ENCODE measurements around the gene UIMC1.

The UIMC1 gene

DNA sequence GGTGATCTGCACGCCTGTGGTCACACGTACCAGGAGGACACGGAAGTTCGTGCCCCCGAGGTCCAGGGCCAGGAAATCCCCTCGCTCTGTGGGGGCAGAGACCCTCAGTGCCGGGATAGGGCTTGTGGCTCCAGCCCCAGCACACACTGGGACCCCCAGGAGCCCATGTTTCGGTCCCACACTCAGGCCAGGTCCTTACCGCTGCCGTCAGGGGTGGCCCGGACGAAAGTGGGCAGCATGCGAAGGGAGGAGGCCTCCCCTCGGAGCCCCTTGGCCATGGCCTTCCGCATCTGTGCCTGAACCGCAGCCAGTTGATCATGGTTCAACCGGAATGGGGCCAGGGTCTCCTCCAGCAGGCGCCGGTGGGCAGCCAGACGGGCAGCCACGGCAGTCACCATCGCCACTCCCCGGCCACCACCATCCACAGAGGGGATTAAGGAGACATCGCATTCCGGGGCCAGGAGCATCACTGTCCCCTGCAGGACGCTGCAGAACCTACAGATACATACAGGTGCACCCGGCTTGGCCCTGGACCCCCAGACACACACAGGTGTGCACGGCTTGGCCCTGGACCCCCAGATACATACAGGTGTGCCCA is 119.2 kb downstream of the UIMC1 start:
- DNase-seq (ENCODE audit: low read depth in 2 of 3, low spot score in 1 of 3): no peak

DNA sequence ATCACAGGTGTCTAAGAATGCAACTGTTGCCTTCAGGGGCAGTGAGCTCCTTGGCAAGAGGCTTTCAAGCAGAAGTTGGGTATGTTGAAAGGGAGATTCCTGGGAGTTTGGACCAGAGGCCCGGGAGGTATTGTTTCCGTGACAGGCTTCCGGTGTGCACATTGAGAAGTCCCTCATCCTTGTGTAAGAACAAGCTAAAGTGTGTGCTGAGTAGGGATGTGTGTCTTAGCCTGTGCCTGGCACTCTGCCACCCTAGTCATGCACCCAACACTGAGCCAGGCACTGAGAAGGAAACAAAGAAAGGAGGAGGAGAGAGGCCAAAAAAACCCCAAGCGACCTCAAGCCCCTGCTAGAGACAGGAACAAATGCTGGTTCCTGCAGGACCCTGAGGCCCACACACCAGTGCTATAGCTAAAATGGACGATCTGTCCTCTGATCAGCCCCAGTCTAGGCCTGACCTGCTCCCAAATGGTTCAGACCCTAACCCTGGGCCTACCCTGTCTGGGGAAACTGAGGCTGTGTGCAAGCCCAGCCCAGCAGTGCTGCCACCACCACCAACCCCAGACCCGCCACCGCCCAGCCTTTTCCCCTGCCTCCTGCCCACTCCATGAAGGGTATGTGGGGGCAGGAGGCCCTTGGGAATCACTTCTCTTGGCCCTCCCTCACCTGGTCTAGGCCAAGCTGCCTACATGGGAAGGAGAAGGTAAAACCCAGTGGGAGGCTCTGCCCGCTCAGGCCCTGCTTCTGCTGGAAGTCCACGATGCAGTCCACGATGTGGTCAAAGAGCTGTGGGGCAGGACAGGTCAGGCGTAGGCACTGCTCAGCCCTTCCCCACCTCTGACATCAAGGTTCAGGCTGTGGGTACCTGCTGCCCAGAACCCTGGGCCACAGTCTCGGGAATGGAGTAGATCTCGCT is 120.0 kb downstream of the UIMC1 start:
- DNase-seq (ENCODE audit: low read depth in 2 of 3, low spot score in 1 of 3): no peak

DNA sequence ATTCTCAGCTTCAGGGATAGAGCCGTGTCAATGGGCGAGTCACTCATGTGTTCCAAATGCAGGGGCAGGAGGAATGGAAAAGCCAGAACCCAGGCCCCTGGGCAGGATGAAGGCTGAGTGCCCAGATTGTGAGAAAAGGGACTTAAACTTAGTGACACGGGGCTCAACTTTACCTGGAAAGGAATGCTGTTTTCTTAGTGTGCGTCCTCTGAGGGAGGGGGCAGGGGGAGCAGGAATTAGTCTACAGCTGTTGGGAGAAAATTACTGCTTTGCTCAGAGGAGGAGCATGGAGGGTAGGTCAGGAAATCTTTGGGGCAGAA is 122.0 kb downstream of the UIMC1 start:
- DNase-seq (ENCODE audit: low read depth in 2 of 3, low spot score in 1 of 3): no peak

GRCh38 chr5:176883700-176884570 is 122.6 kb downstream of the UIMC1 start:
- no peak for DNase-seq (ENCODE audit: low read depth in 2 of 3, low spot score in 1 of 3)

- DNase-seq (ENCODE audit: low read depth in 2 of 3, low spot score in 1 of 3): no peak
These were observed 124.0 kb downstream of the UIMC1 start for GRCh38 chr5:176882567-176882903.

DNA sequence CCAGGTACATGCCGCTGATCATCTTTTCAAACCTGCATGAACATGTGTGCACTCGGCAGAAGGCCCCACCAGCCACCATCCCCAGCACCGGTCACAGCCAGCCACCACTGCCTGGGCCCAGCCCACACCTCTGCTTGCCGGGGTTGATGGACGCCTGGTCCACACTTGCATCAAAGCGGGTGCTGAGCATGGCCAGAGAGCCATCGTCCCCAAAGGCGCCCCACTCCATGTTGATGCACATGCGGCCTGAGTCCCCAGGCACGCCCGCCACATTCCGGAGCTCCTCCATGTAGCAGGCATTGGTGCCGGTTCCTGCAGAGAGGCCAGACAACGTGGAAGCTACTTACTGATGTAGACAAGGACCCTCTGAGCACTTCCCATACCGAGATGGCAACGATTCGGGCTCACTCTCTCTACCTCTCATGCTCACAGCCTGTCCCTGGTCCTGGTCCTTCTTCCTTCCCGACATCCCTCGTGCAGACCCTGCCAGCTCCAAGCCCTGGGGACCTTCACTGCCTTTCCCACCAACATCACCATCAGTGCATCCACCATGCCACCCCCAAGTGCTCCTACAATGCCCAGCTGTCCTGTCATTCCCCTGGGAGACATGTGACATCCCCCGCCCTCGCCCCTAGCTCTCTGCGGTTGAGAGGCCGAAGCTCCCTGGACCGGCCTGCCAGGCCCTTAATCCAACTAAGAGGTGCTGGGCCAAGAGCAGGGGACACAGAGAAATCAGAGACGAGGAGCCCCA is 124.6 kb downstream of the UIMC1 start:
- no peak for DNase-seq (ENCODE audit: low read depth in 2 of 3, low spot score in 1 of 3)

DNA sequence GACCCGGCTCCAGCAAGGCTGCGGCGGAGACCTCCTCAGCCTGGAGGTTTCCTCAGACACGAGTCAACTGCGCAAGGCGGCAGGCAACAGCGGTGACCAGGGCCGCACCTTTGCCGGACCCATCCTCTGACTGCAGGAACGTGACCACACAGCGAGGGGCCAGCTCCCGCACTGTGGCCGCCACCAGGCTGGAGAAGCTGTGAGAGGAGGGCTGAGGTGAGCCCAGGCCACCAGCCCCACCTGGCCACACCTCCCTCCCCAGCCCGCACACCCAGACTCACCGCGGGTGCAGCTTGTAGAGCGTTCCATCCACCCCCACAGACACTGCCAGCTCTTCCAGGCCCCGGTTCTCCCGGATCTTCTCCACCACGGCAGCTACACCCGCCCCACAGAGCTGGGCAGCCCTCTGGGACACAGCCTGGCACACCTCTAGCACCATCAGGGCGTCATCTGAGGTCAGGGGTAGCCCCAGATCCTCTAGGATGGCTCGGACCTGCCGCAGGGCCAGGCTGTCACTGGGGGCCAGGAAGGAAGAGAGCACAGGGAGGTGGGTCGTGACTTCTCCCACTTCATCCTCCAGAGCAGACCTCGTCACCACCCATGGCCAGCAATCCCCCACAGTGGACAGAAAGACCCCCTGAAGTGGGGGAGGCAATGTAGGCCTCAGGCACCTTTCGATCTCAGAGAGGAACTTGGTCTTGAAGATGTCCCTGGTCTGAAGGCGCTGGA is 125.4 kb downstream of the UIMC1 start:
- DNase-seq (ENCODE audit: low read depth in 2 of 3, low spot score in 1 of 3): no peak

- no peak for DNase-seq (ENCODE audit: low read depth in 2 of 3, low spot score in 1 of 3)
These were observed 126.1 kb downstream of the UIMC1 start for GRCh38 chr5:176880366-176881020.

DNA sequence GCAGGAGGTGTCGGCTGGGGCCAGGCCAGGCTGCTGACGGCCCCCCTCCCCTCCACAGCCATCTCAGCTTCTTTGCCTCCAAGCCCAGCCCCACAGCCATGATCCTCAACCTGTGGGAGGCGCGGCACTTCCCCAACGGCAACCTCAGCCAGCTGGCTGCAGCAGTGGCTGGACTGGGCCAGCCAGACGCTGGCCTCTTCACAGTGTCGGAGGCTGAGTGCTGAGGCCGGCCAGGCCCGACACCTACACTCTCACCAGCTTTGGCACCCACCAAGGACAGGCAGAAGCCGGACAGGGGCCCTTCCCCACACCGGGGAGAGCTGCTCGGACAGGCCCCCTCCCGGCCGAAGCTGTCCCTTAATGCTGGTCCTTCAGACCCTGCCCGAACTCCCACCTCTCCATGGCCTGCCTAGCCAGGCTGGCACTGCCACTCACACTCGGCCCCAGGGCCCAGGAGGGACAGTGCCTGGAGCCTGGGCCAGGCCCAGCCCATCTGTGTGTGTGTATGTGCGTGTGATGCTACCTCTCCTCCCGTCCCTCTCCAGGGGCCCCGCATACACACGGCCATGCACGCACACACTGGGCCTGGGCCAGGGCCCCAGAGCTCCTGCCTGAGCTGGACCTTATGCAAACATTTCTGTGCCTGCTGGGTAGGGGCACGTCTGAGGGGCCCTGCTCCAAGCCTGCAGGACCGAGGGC is 126.8 kb downstream of the UIMC1 start:
- no peak for DNase-seq (ENCODE audit: low read depth in 2 of 3, low spot score in 1 of 3)

DNA sequence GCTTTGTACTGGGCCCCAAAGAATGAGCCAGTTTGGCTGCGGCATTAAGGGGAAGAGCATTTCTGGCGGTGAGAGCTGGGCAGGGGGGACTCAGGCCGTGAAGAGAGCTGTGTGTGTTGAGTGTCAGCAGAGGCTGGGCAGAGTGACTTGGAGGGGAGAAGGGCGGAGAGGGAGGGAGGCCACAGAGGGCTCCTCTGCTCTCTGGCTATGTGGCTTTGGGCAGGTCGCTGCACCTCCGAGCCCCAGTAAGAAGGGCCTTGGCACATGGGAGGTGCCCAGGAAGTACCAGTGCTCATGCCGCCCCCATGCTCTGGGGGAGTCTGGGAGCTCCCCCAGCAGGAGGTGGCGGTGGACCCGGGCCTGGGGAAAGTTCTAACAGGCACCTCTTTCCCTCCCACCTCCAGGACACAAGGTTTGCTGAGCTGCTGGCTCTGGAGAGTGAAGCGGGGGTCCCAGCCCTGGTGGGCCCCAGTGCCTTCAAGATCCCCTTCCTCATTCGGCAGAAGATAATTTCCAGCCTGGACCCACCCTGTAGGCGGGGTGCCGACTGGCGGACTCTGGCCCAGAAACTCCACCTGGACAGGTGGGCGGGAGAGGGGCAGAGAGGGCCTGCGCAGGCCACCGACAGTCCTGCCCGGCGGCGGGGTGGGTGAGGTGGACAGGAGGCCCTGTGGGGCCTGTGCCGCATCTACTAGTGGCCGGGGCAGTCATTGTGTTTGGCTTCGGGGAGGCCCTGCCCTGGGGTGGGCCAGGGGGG is 127.5 kb downstream of the UIMC1 start:
- no peak for DNase-seq (ENCODE audit: low read depth in 2 of 3, low spot score in 1 of 3)

- no peak for DNase-seq (ENCODE audit: low read depth in 2 of 3, low spot score in 1 of 3)
These were observed 128.1 kb downstream of the UIMC1 start for GRCh38 chr5:176878463-176878862.

- no peak for DNase-seq (ENCODE audit: low read depth in 2 of 3, low spot score in 1 of 3)
These were observed 128.7 kb downstream of the UIMC1 start for GRCh38 chr5:176877793-176878331.

GRCh38 chr5:176876506-176877431 is 129.8 kb downstream of the UIMC1 start:
- DNase-seq (ENCODE audit: low read depth in 2 of 3, low spot score in 1 of 3): no peak

DNA sequence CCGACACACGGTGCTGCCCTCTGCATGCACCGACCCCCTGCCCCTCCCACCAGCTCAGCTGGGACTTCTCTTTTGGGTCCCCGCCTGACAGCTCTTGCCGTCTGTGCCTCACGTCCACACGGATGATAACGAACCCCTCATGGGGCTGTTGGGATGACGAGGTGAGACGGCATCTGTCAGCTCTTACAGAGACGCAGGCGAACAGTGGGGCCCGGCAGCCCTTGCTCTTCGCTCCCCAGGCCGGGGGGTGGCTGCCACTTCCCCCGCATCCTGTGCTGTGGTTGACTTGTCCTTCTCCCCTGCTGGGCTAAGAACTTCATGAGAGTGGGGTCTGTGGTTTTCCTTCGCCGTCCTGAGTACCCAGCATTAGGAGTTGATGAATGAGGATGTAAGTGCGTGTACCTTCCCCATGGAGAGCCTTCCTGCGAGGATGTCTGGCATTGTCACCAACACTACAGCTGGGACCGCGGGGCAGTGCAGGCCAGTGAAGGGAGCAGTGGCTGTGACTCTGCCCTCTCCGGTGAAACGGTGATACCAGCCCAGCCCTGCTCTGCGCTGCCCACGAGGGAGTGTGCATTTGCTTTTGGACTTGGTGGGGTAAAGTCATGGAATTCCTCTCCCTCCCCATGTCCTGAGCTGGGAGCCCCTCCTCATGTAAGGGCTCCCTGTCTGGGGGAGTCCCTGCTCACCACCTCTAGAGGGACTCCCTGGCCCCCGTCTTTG is 130.6 kb downstream of the UIMC1 start:
- DNase-seq (ENCODE audit: low read depth in 2 of 3, low spot score in 1 of 3): no peak

DNA sequence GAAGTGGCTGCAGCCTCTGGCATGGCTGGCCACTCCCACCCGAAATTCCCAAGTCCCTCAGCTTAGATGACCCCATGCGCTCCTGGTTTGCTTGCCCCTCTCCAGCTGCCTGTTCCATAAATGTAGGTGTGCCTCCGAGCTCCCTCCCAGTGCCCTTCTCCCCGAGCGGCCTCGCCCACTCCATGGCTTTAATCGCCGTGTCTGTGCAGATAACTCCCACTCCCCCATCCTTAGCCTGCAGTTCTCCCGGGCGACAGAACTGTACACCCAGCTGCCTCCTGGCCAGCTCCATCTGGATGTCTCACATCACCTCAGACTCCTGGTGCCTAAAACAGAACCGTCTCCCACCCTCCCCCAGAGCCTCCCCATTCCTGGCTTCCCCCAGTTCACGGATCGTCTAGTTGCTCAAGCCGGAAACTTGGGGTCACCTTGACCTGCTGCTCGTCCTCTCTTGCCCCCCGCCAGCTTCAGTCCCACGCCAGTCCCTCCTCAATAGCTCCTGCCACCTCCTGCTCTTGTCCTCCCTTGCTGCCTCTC is 131.5 kb downstream of the UIMC1 start:
- no peak for DNase-seq (ENCODE audit: low read depth in 2 of 3, low spot score in 1 of 3)

GRCh38 chr5:176874198-176874780 is 132.3 kb downstream of the UIMC1 start:
- DNase-seq (ENCODE audit: low read depth in 2 of 3, low spot score in 1 of 3): no peak

Data from stimulated activated CD4-positive, alpha-beta T cell treated with anti-CD3 and anti-CD28 coated beads, Interleukin-12 subunit alpha, Interleukin-12 subunit beta, amount 100 ng/mL, for 48 hours (primary cell).